Fibroblast of skin of left biceps (primary cell): ENCODE measurements around the gene RFNG.

ENCODE experiments used
- DNase-seq, 2 experiments: peaks; one replicate each; pipeline ENCODE4 v3.0.0-alpha.2; 2013; ENCODE audit warnings: low read depth in 2 of 2

RFNG gene

GRCh38 chr17:82058230-82058854 lies 6.7 kb upstream of the RFNG start:
- no peak for DNase-seq

GRCh38 chr17:82056729-82057621 lies 5.4 kb upstream of the RFNG start:
- no peak for DNase-seq

- DNase-seq = no peak
Measured at GRCh38 chr17:82055965-82056728, 4.5 kb upstream of the RFNG start.

GRCh38 chr17:82055023-82055964 lies 3.7 kb upstream of the RFNG start:
- DNase-seq = no peak

- no peak for DNase-seq
Measured at GRCh38 chr17:82054351-82055022, 2.9 kb upstream of the RFNG start.

- no peak for DNase-seq
Measured at GRCh38 chr17:82053556-82054263, 2.1 kb upstream of the RFNG start.

GRCh38 chr17:82053130-82053529 lies 1.5 kb upstream of the RFNG start:
- no peak for DNase-seq

- DNase-seq = no peak
Measured at GRCh38 chr17:82052638-82053059, 1.0 kb upstream of the RFNG start.

GRCh38 chr17:82050761-82051641 lies 610 bp downstream of the RFNG start:
- no peak for DNase-seq

GRCh38 chr17:82050152-82050760 lies 1.4 kb downstream of the RFNG start:
- DNase-seq = no peak

- no peak for DNase-seq
Measured at GRCh38 chr17:82049521-82049971, 2.1 kb downstream of the RFNG start.

GRCh38 chr17:82049106-82049505 lies 2.5 kb downstream of the RFNG start:
- DNase-seq = no peak

- DNase-seq = no peak
Measured at GRCh38 chr17:82048571-82048971, 3.0 kb downstream of the RFNG start.

GRCh38 chr17:82047914-82048570 lies 3.6 kb downstream of the RFNG start:
- DNase-seq = no peak

- DNase-seq = no peak
Measured at GRCh38 chr17:82047379-82047778, 4.2 kb downstream of the RFNG start.

GRCh38 chr17:82046903-82047302 lies 4.7 kb downstream of the RFNG start:
- DNase-seq = no peak

GRCh38 chr17:82045936-82046484 lies 5.6 kb downstream of the RFNG start:
- no peak for DNase-seq

GRCh38 chr17:82043507-82043906 lies 8.1 kb downstream of the RFNG start:
- no peak for DNase-seq
